ENCODE data around the gene CTIF.
A peak's percentile ranks its signal among the peaks of the same experiment; 100 is the strongest.

Gene CTIF

DNA sequence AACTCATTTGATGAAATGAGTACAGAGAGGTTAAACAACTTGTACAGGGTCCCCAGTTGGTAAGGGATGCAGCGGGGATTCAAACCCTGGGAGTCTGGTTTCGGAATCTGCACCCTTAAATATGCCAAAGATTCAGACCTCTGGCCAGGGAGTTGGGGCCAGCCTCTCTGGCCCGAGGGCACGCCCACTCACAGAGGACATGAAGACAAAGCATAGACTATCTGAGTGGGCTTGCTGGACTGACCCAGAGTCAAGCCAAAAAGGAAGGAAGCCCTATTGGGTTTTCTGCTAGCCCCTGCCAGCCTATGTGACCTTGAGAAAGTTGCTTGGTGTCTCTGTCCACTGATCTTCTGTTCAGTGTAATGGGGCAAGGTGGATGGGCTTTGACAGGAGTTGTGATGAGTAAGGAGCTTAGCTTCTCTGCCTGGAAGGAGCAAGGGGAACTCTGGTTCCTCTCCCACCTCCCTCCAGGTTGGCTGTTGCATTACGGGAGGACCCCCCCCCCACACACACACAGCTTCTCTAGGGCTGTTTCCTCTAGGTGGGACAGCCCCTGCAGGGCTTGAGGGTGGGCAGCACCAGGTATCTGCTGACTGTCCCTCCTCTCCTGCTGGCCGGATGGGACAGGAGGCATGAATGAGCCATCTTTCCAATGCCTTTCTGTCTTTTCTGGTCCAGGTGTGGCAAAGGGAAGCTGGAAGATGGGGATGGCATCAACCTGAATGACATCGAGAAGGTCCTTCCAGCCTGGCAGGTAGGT, 131.3 kb downstream of the CTIF start:
- no peak for DNase-seq

DNA sequence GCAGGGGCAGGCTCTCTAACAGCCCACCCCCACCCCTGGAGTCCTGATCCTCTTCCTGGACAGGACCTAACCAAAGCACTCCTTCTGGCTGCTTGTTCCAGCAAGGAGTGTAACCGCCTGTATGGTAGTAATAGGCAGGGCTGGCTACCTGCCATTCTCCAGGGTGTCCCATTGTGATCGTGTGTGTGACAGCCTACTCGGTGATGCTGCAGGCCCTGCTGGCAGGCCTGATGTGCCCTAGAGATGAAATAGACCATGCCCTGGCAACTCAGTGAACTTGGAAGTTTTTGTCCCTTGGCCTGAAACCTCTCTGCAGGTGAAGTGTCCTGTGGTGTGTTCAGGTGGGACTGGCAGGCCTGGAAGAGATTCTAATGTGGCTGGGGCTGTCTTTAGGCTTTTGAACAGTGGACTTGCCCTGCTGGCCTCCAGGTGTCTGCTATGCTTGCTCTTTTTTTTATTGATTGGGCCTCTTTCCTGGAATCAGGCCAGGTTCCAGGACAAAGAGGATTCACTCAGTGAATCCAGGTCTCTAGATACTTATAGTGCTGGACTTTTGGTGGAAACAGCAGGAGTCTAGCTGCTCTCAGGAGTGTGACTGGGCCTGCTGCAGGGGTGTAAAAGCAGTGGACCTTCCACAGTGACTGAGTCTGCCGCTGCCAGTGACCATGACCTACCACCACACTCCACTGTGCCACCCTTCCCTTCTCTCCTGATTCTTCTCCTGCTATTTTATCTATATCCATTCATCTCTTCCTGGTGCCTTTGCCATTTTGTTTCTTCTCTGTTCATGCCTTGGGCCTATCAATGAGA, 132.1 kb downstream of the CTIF start:
- no peak for DNase-seq

DNA sequence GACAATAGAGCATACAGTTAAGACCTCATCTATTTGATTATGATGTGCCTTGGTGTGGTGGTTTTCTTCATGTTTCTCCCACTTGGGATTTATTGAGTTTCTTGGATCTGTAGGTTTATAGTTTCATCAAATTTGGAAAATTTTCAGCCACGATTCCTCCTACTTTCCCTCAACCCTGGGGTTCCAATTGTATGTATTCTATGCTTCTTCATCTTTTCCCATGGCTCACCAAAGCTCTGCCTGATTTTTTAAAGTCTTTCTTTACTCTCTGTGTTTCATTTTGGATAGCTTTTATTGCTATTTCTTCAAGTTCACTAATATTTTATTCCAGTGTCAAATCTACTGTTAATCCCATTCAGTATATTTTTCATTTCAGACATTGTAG, 132.7 kb downstream of the CTIF start:
- no peak for DNase-seq

DNA sequence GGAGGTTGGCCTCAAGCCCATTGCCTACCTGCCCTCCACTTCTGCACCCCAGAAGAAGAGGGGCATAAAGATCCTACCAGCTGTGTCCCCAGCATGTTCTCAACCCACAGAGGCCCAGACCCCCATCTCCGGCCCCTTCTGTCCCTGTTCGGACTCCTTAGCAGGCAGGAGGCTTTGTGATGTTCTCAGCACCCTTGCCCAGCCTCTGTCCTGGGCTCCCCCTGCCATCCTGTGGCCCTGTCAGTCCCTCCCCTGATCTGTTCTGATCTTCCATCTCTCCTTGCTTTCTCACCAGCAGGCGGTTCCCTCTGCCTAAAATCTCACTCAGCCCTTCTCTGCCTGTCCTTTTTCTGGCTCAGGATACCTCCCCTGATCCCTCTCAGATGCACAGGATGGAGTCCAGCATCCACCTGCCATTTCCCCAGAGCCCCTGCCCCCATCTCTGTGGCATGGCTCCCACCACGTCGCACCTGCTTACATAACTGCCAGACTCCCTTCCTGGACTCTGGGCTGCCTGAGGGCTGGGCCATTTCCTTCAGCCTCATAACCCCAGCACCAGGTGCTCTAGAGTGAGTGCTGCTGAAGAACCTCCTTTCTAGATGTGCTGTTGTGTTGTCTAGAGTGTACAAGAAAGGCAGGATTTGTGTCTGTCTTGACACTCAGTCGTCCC, 134.0 kb downstream of the CTIF start:
- peak; percentile 42 for DNase-seq

- no peak for DNase-seq
Observed at GRCh38 chr18:48673456-48673852, 134.6 kb downstream of the CTIF start.

- no peak for DNase-seq
Observed at GRCh38 chr18:48673853-48674721, 135.3 kb downstream of the CTIF start.

GRCh38 chr18:48674758-48675351, 136.0 kb downstream of the CTIF start:
- DNase-seq, result no peak

DNA sequence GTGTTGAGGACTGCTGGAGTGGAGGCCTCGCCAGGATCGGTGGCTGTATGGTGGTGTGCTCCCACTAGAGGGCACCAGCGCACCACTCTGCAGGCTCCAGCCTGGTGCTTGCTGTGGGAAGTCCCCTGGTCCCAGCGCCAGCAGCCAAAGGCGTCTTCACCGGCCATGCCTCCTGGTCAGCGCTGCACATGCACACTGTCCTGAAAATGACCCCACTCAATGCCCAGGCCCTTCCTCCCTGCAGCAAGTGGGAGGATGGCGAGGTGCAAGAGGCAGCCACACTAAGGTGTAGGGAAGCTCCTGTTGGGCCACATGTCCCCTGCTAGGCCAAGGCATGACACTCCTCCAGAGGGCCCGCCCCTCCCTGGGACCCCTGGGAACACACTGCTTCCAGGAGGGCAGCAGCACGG, 136.5 kb downstream of the CTIF start:
- DNase-seq, result peak; percentile 58

GRCh38 chr18:48675912-48676311, 137.1 kb downstream of the CTIF start:
- no peak for DNase-seq

- no peak for DNase-seq
Observed at GRCh38 chr18:48676346-48676745, 137.5 kb downstream of the CTIF start.

DNA sequence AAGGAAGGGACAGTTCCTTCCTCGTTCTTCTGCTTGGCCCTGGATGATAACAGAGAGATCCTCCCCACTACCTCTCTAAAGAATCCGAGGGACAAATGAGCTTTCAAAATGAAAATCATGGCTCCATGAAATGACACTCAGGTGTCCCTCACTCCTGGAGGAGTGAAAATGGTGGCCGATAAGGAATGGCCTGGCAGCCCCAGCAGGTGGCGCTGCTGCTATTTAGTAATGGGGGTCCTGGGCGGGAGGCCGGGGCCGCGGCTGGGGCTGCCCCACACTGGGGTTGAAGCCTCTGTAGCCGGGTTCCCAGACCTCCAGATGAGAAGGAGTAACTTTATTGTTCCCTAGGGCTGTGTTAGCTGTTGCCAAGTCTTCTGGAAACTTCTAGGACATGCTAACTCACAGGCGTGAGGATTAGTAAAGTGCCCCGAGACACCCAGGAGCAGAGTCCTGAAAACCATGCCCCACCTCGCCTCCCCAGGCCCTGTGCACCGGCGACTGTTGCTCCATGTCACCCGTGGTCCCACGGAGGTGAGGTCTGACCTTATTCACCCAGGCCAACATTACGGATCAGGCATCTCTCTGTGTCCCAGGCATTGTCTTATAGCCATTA, 138.0 kb downstream of the CTIF start:
- peak; percentile 53 for DNase-seq

DNA sequence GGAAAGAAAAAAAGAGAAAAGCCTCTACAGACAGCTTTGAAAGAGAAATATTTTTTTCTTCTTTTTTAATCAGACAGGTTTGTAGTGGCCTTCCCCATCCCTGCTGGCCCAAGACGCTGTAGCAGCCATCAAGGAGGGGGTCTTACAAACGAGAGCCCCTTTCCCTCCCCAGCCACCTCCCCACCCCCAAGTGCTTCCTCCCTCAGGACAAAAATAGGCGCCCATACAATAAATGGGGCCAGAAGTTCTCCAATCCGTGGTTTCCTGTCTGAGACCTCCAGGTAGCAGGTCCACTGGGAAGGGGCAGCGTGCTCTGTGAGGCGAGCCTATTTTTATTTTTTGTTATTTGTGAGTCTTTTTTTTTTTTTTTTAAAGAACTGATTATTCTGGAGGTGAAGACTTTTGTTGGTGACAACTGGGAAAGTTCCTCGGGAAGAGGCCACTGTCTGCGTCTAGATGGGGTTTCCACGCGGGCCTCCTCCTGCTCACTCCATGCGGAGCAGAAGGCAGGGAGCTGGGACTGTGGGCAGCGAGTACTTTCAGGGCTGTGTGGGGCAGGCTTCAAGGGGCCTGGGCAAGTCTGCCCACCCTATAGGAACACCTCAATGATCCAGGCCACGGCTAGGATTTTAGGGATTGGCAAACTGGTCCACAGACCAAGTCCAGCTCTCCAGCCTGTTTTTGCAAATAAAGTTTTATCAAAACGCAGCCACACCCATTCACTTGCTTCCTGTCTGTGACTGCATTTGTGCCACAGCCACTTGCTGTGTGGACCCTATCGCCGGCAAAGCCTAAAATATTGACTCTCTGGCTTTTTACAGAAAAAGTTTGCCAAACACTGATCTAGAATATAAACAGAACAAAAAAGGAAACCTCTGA, 139.6 kb downstream of the CTIF start:
- DNase-seq, result no peak

DNA sequence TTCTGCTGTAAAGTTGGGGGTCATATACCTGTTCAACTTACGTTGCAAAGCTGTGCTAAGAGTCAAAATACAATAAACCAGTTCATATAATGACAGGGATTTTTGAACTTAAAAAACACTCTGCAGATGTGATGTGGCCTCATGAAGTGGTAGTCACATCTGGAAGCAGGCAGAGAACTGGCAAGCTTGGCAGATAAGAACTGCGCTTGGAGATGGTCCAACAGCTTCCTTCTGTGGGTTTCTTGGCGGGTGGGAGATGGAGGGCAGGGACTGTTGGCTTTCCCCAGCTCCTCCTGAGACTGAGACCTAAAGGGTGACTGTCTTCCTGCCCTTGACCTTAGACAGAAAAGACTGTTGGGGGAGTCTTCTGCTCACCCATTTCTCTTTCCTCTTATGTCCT, 140.4 kb downstream of the CTIF start:
- no peak for DNase-seq

GRCh38 chr18:48680339-48681250, 141.8 kb downstream of the CTIF start:
- no peak for DNase-seq

GRCh38 chr18:48682768-48683167, 143.9 kb downstream of the CTIF start:
- no peak for DNase-seq

- no peak for DNase-seq
Observed at GRCh38 chr18:48683197-48683596, 144.4 kb downstream of the CTIF start.

- DNase-seq, result no peak
Observed at GRCh38 chr18:48683661-48684060, 144.8 kb downstream of the CTIF start.

DNA sequence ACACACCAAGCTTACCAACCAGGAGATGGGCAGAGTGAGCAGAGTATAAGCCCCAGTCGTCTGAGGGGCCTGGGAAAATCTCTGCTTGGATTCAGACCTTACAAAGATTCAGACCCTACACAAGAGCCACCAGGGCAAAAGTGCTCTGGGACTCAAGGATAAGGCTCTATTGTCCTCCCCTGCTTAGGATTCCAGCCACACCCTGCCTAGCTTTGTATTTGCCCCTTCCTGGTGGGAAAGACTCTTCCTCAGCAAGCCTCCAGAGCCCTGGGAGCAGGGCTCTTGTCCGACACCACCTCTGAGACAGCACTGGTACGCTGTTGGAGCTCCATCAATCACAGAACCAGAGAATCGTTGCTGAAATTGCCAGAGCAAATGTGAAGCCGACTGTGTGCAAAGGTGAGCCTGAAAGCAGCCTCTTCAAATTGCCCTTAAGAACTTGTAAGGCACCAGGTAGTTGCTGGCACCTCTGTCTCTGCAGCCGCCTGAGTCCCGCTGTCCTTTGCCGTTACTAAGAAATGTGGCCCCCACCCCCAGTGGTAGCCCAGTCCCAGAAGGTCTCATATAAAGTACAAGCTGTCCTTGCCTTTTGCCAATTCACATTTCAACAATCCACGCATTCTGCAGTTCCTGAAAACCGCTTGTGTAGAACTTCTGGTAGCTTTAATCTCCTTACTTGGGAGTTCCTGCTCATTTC, 148.7 kb downstream of the CTIF start:
- no peak for DNase-seq

DNA sequence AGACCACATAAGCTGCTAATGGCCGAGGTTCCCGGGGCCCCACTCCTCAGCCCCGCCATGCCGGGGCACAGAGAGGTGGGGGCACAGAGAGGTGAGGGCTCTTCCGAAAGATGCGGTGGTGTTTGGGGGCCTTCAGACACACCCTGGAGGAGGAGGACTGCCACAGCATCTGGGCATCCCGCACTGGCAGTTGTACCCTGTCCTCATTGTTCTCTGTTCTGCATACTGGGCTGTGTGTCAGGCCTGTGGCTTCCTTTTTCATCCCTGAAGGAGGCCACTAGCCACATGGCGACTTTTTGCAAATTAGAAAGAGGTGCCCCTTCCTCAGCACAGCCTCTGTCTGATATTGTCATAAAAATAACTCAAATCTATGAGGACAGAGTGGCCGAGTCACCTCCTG, 150.1 kb downstream of the CTIF start:
- DNase-seq, result no peak
